Endothelial cell of umbilical vein (primary cell): ENCODE data around the gene PRPF19. TPM values are rescaled to one million over a fixed set of nuclear protein-coding genes. Genes with fewer than 3 reads are reported as not detected.

Experiments
- BruUV-seq: library from RNA; stranded (reverse); fragments of 400-500 nt; replicated peaks from 2 replicates; lab custom pipeline; 2021; lab: Mats Ljungman, UMichigan
- CTCF ChIA-PET: fragments of 300-600, 350-600 bp; sonication (Branson Sonifier 250); formaldehyde crosslinking; loops from one replicate; lab custom pipeline; 2021; ENCODE audit warnings: antibody characterized with exemption, inconsistent platforms; lab: Charles Lee
- POLR2A ChIA-PET: fragments of 300-600, 350-600 bp; sonication (Branson Sonifier 250); formaldehyde crosslinking; loops from one replicate; lab custom pipeline; 2021; ENCODE audit warnings: antibody characterized with exemption, inconsistent platforms; lab: Charles Lee
- DNase-seq: peaks from one replicate; pipeline ENCODE4 v3.0.0-alpha.2; 2011; ENCODE audit warnings: low read depth, low spot score
- FAIRE-seq: peaks from 2 replicates; lab custom pipeline; 2011; peaks lifted over from hg19 to GRCh38; lab: Jason Lieb, UNC
- H2AFZ ChIP-seq: 2 replicates; pipeline ENCODE4 v1.6.0; 2012; ENCODE audit warnings: low read depth, low read length, control low read depth, inconsistent platforms
- H3K27ac ChIP-seq: 2 replicates; pipeline ENCODE4 v1.5.1; 2011; ENCODE audit warnings: low read depth, mild to moderate bottlenecking, control low read depth, low read length, moderate library complexity; ENCODE audit not compliant: insufficient read depth
- H3K27me3 ChIP-seq, 2 experiments: 2 replicates each; pipeline versions ENCODE4 v1.6.0 to v1.6.1; 2011; ENCODE audit warnings: low read length in 2 of 2, mixed read lengths in 1 of 2; ENCODE audit not compliant: control insufficient read depth in 2 of 2, insufficient read depth in 2 of 2
- H3K36me3 ChIP-seq, 2 experiments: 2 replicates in 1 of 2; 3 replicates in 1 of 2; pipeline ENCODE4 v1.5.1; 2011; ENCODE audit warnings: low read length in 2 of 2, mild to moderate bottlenecking in 1 of 2, moderate library complexity in 1 of 2; ENCODE audit not compliant: control insufficient read depth in 2 of 2, insufficient read depth in 2 of 2; ENCODE audit errors: extremely low read depth in 1 of 2
- H3K4me1 ChIP-seq: 3 replicates; pipeline ENCODE4 v1.5.1; 2011; ENCODE audit warnings: mild to moderate bottlenecking, low read length; ENCODE audit not compliant: control insufficient read depth, insufficient read depth; ENCODE audit errors: extremely low read depth
- H3K4me2 ChIP-seq: 2 replicates; pipeline ENCODE4 v1.6.1; 2011; ENCODE audit warnings: low read length, control low read depth, mixed read lengths; ENCODE audit not compliant: insufficient read depth
- H3K4me3 ChIP-seq, 3 experiments: fragments of 200-600 bp in 1 of 3; sonication (generic), shearing (Covaris generic) in 1 of 3; replicated peaks in 1 of 3; 2 replicates each; pipeline ENCODE4 v1.5.1; 2011 to 2016; ENCODE audit warnings: control low read depth in 3 of 3, low read length in 3 of 3, mild to moderate bottlenecking in 2 of 3, inconsistent platforms in 1 of 3, low read depth in 1 of 3, moderate library complexity in 1 of 3; ENCODE audit not compliant: insufficient read depth in 1 of 3
- H3K79me2 ChIP-seq: 2 replicates; pipeline ENCODE4 v1.6.0; 2012; ENCODE audit warnings: low read length, inconsistent platforms; ENCODE audit not compliant: control insufficient read depth, insufficient read depth
- H3K9ac ChIP-seq: replicated peaks from 2 replicates; pipeline ENCODE3; 2011; ENCODE audit warnings: low read length, control low read depth; ENCODE audit not compliant: insufficient read depth; ENCODE audit errors: extremely low read depth
- H3K9me1 ChIP-seq: replicated peaks from 3 replicates; pipeline ENCODE4 v1.6.0; 2011; ENCODE audit warnings: mild to moderate bottlenecking, low read length; ENCODE audit not compliant: control insufficient read depth, insufficient read depth; ENCODE audit errors: extremely low read depth
- H3K9me3 ChIP-seq: replicated peaks from 2 replicates; pipeline ENCODE4 v1.5.1; 2012; ENCODE audit warnings: low read length, inconsistent platforms; ENCODE audit not compliant: control insufficient read depth, insufficient read depth
- H4K20me1 ChIP-seq: replicated peaks from 2 replicates; pipeline ENCODE3; 2011; ENCODE audit warnings: mild to moderate bottlenecking, low read length; ENCODE audit not compliant: control insufficient read depth, insufficient read depth; ENCODE audit errors: extremely low read depth
- EZH2 ChIP-seq: IDR thresholded peaks from 2 replicates; pipeline ENCODE4 v1.6.1; 2012; ENCODE audit warnings: borderline replicate concordance, low read depth, mild to moderate bottlenecking, moderate library complexity, low read length, inconsistent platforms; ENCODE audit not compliant: severe bottlenecking
- FOS ChIP-seq: IDR thresholded peaks from 2 replicates; pipeline ENCODE4 v1.6.1; 2011; ENCODE audit warnings: mild to moderate bottlenecking, low read length, moderate library complexity, borderline replicate concordance; ENCODE audit not compliant: insufficient read depth
- GATA2 ChIP-seq: IDR thresholded peaks from 2 replicates; pipeline ENCODE4 v1.7.0; 2011; ENCODE audit warnings: low read depth, mild to moderate bottlenecking, moderate library complexity, mixed read lengths, low read length; ENCODE audit not compliant: insufficient read length, insufficient read depth
- JUN ChIP-seq: IDR thresholded peaks from 2 replicates; pipeline ENCODE4 v1.6.1; 2011; ENCODE audit warnings: borderline replicate concordance, low read depth; ENCODE audit not compliant: insufficient read length, insufficient read depth
- MYC ChIP-seq: IDR thresholded peaks from one replicate; pipeline ENCODE4 v1.6.1; 2011; ENCODE audit warnings: mild to moderate bottlenecking, low read depth, low read length
- POLR2A ChIP-seq: IDR thresholded peaks from 2 replicates; pipeline ENCODE4 v1.6.1; 2012; ENCODE audit warnings: low read depth, mild to moderate bottlenecking, control low read depth, low read length
- POLR2AphosphoS5 ChIP-seq: IDR thresholded peaks from 2 replicates; pipeline ENCODE4 v1.6.1; 2012; ENCODE audit warnings: low read depth, mild to moderate bottlenecking, control low read depth, low read length, moderate library complexity; ENCODE audit not compliant: insufficient read depth
- dilution Hi-C: fragments of 300-500 bp; cut with MboI; formaldehyde crosslinking; loops from one replicate; pipeline ENCODE4 v1.15.0; 2019; ENCODE audit warnings: low sequenced_read_pairs; ENCODE audit not compliant: extremely low pct_ligation_motif_present
- intact Hi-C: fragments of 100-400 bp; cut with micrococcal nuclease; formaldehyde crosslinking; loops from one replicate; pipeline ENCODE4 v1.10.0; 2022
- polyA plus RNA-seq, 4 experiments: library from polyadenylated mRNA; depleted of rRNA in 3 of 4; stranded (reverse) in 3 of 4; unstranded in 1 of 4; fragments of >200 nt; gene quantifications; 2 replicates each; pipeline versions ENCODE4 v1.2.1 to v1.2.3, GENCODE V29; 2011 to 2012; ENCODE audit warnings: missing spikeins in 1 of 4
- total RNA-seq: library from RNA; stranded (reverse); gene quantifications from 2 replicates; pipeline ENCODE4 v1.2.3, GENCODE V29; 2021
- TF ChIP-seq, protein P1 (sequence below): IDR thresholded peaks from 2 replicates; pipeline ENCODE4 v1.6.1; 2011; ENCODE audit not compliant: insufficient read depth, insufficient read length
- TF ChIP-seq, protein P2 (sequence below), 2 donors: IDR thresholded peaks; 1 replicate in 1 of 2; 2 replicates in 1 of 2; pipeline ENCODE4 v1.5.1; 2011; ENCODE audit warnings: low read length in 2 of 2, mild to moderate bottlenecking in 2 of 2, moderate library complexity in 2 of 2, control low read depth in 1 of 2, inconsistent platforms in 1 of 2, low read depth in 1 of 2; ENCODE audit not compliant: insufficient read depth in 1 of 2; ENCODE audit errors: extremely low read depth in 1 of 2

Gene PRPF19
- total and polyA plus RNA-seq, 2 donors (not counting 3 experiments of a cell fraction or from before 2014, with no cell fraction given): 97.1 to 126 TPM

DNA sequence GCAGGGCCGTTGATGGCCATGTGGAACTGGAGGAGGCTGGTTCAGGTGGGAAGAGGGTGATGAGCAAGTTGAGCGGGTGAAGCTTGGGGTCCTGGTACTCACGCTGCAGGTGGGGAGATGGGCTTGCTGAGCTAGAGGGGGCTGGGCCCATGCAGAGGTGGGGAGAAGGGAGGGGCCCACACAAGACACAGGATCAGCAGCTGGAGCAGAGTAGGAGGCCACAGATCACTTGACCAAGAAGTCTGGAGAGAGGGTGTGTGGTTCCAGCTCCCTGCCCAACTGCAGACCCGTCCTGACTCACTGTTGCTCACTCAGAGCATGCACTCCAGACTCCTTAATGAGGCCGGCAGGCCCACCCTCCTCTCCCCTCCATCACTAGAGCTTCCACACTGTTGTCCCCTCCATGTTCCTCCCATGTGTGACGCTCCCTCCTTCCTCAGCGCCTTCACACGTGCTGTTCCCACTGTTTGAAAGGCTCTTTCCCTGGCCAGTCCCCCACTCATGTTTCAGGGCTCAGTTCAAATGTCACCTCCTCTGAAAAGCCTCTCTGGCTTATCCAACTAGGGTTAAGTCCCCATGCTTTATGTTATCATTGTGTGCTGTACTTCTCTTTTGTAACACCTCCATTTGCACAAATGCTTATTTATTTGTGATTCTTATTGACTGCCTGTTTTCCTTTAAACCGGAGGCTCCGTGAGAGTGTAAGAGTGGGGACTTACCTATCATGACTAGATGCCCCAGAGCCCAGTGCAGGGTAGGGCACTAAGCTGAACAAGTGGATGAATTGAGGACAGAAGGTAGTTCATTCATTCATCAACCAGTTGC lies 62.1 kb downstream of the PRPF19 start:
- H3K36me3 ChIP-seq: peaks cover 0 to 13% of the 10 kb centered on the region in 2 experiments
- H3K4me1 ChIP-seq: peaks cover 37% of the 10 kb centered on the region
- DNase-seq (no peak), FAIRE-seq (peak; percentile 43)
- intact Hi-C loops (no loop called here), dilution Hi-C loops (no loop called here)
- H3K27me3 ChIP-seq: no peaks in the 10 kb centered on the region
- ChIA-PET CTCF (interaction anchor here (1.0 to 5.0 kb wide), 7 partner anchors 9 to 69 kb away, joined by 3 to 34 read pairs (median 7); partner anchors contain the start of gene TMEM109), POLR2A (no interaction called here)
- no peaks in the 10 kb centered on the region for H3K9me1 ChIP-seq
- H3K4me2 ChIP-seq: peak overlapping the region; percentile 79
- H3K4me3 ChIP-seq: peak overlapping the region in 2 of 3 experiments; percentile 64 to 74
- peaks cover 51% of the 10 kb centered on the region for H3K79me2 ChIP-seq
- peak overlapping the region; percentile 77 for H3K9ac ChIP-seq
- H2AFZ ChIP-seq: no peak overlapping the region
- H4K20me1 ChIP-seq: no peaks in the 10 kb centered on the region
- no TSS peak for BruUV-seq
- no peak overlapping the region for H3K27ac ChIP-seq
- no peak for TF ChIP-seq POLR2AphosphoS5
- TF ChIP-seq EZH2: no peak
- TF ChIP-seq, protein P1, sequence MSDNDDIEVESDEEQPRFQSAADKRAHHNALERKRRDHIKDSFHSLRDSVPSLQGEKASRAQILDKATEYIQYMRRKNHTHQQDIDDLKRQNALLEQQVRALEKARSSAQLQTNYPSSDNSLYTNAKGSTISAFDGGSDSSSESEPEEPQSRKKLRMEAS: no peak
- TF ChIP-seq, protein P2, sequence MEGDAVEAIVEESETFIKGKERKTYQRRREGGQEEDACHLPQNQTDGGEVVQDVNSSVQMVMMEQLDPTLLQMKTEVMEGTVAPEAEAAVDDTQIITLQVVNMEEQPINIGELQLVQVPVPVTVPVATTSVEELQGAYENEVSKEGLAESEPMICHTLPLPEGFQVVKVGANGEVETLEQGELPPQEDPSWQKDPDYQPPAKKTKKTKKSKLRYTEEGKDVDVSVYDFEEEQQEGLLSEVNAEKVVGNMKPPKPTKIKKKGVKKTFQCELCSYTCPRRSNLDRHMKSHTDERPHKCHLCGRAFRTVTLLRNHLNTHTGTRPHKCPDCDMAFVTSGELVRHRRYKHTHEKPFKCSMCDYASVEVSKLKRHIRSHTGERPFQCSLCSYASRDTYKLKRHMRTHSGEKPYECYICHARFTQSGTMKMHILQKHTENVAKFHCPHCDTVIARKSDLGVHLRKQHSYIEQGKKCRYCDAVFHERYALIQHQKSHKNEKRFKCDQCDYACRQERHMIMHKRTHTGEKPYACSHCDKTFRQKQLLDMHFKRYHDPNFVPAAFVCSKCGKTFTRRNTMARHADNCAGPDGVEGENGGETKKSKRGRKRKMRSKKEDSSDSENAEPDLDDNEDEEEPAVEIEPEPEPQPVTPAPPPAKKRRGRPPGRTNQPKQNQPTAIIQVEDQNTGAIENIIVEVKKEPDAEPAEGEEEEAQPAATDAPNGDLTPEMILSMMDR (IDR thresholded peaks at IDR 0.05; ENCODE audit: extremely low read depth in 1 of 2, insufficient read depth in 1 of 2, low read depth in 1 of 2, low read length in 2 of 2): no peak
- TF ChIP-seq GATA2: no peak
- TF ChIP-seq MYC: no peak
- TF ChIP-seq FOS: no peak
- TF ChIP-seq POLR2A: no peak
- TF ChIP-seq JUN: no peak
- H3K9me3 ChIP-seq: no peaks in the 10 kb centered on the region
